CD4-positive, alpha-beta T cell (primary cell): ENCODE results near the gene RHOU. TPM values are rescaled to one million over a fixed set of nuclear protein-coding genes. Genes with fewer than 3 reads are reported as not detected.

Experiments used
- ATAC-seq: fragments of 200-7000 bp; cut with Tn5 transposase; one replicate; pipeline ENCODE4 v1.10.0; 2022; ENCODE audit warnings: mild to moderate bottlenecking; ENCODE audit not compliant: poor library complexity
- CTCF ChIA-PET: fragments of 350-600 bp; sonication (Branson Sonifier 250); formaldehyde crosslinking; loops from one replicate; lab custom pipeline; 2021; ENCODE audit warnings: antibody characterized with exemption, inconsistent platforms; lab: Charles Lee
- POLR2A ChIA-PET: fragments of 350-600 bp; sonication (Branson Sonifier 250); formaldehyde crosslinking; loops from one replicate; lab custom pipeline; 2021; ENCODE audit warnings: antibody characterized with exemption, inconsistent platforms; lab: Charles Lee
- DNase-seq, 14 experiments: peaks; one replicate each; pipeline ENCODE4 v3.0.0-alpha.2; 2013 to 2020; ENCODE audit warnings: mixed read lengths in 2 of 14
- H3K27ac ChIP-seq, 2 donors: one replicate each; pipeline versions ENCODE4 v1.5.1 to v1.7.0; 2013; ENCODE audit warnings: low read length in 2 of 2, low read depth in 1 of 2, mild to moderate bottlenecking in 1 of 2
- H3K27me3 ChIP-seq, 2 experiments: 1 replicate in 1 of 2; 2 replicates in 1 of 2; pipeline versions ENCODE4 v1.6.1 to v1.7.0; 2013; ENCODE audit warnings: low read length in 2 of 2, control low read depth in 1 of 2, mild to moderate bottlenecking in 1 of 2, moderate library complexity in 1 of 2; ENCODE audit not compliant: insufficient read depth in 2 of 2, control insufficient read depth in 1 of 2
- H3K36me3 ChIP-seq: one replicate; pipeline ENCODE4 v1.6.1; 2013; ENCODE audit warnings: low read length, control low read depth; ENCODE audit not compliant: insufficient read depth
- H3K4me1 ChIP-seq: one replicate; pipeline ENCODE4 v1.6.1; 2013; ENCODE audit warnings: low read length, control low read depth; ENCODE audit not compliant: insufficient read depth
- H3K4me3 ChIP-seq: one replicate; pipeline ENCODE4 v1.5.1; 2013; ENCODE audit warnings: mild to moderate bottlenecking, low read length, moderate library complexity
- H3K9me3 ChIP-seq, 2 experiments: 1 replicate in 1 of 2; 2 replicates in 1 of 2; pipeline versions ENCODE4 v1.6.1 to v1.7.0; 2013; ENCODE audit warnings: low read length in 2 of 2, mild to moderate bottlenecking in 2 of 2, control low read depth in 1 of 2, moderate library complexity in 1 of 2; ENCODE audit not compliant: control insufficient read depth in 1 of 2, insufficient read depth in 1 of 2
- H3K27ac Mint-ChIP-seq: one replicate; pipeline ENCODE4 v1.8.0; 2020; ENCODE audit warnings: mixed read lengths
- H3K27me3 Mint-ChIP-seq: one replicate; pipeline ENCODE4 v1.8.0; 2021; ENCODE audit warnings: mixed read lengths
- H3K36me3 Mint-ChIP-seq: one replicate; pipeline ENCODE4 v1.8.0; 2021; ENCODE audit warnings: low read depth, mixed read lengths
- H3K4me1 Mint-ChIP-seq: one replicate; pipeline ENCODE4 v1.8.0; 2021; ENCODE audit warnings: low read depth, mixed read lengths
- H3K4me3 Mint-ChIP-seq: one replicate; pipeline ENCODE4 v1.8.0; 2020; ENCODE audit warnings: mild to moderate bottlenecking, mixed read lengths
- H3K9me3 Mint-ChIP-seq: one replicate; pipeline ENCODE4 v1.8.0; 2020; ENCODE audit warnings: mixed read lengths
- CTCF ChIP-seq: fragments of 200-600 bp; IDR thresholded peaks from one replicate; pipeline ENCODE4 v1.8.0; 2022; ENCODE audit warnings: antibody characterized with exemption, mild to moderate bottlenecking
- intact Hi-C, 2 experiments: fragments of 100-400 bp; cut with DNase I in 1 of 2; cut with micrococcal nuclease in 1 of 2; formaldehyde crosslinking; loops; one replicate each; pipeline versions ENCODE4 v1.15.1 to v1.9.0; 2023 to 2025; cut with DNase I, micrococcal nuclease
- total RNA-seq, 174 experiments: library from RNA in 2 of 174; stranded (reverse) in 2 of 174; gene quantifications; one replicate each; pipeline ENCODE4 v1.2.3 and lab custom pipeline; 2021 to 2026

The RHOU gene
- total RNA-seq, 2 experiments from 2014 or later: 1.2 TPM

- Mint-ChIP-seq H3K36me3 (no peaks in the 10 kb centered on the region), H3K4me1 (peaks cover 13% of the 10 kb centered on the region), H3K27ac (no peak overlapping the region), H3K9me3 (no peaks in the 10 kb centered on the region), H3K4me3 (no peak overlapping the region), H3K27me3 (no peaks in the 10 kb centered on the region)
- no peak for TF ChIP-seq CTCF
- H3K9me3 ChIP-seq: peaks cover 0 to 11% of the 10 kb centered on the region in 2 experiments
- H3K4me1 ChIP-seq: peaks cover 54% of the 10 kb centered on the region
- ChIA-PET POLR2A (no interaction called here), CTCF (no interaction called here)
- H3K27ac ChIP-seq: no peak overlapping the region
- ATAC-seq (no peak), DNase-seq (no peak)
- no peaks in the 10 kb centered on the region for H3K36me3 ChIP-seq
- H3K4me3 ChIP-seq: no peak overlapping the region
- intact Hi-C loops: no loop called here
- no peaks in the 10 kb centered on the region for H3K27me3 ChIP-seq
Measured at GRCh38 chr1:228791791-228792190, 56.5 kb downstream of the RHOU start.

- no peak for TF ChIP-seq CTCF
- Mint-ChIP-seq H3K36me3 (no peaks in the 10 kb centered on the region), H3K27ac (no peak overlapping the region), H3K9me3 (peaks cover 2% of the 10 kb centered on the region), H3K4me1 (peaks cover 13% of the 10 kb centered on the region), H3K27me3 (no peaks in the 10 kb centered on the region), H3K4me3 (no peak overlapping the region)
- POLR2A ChIA-PET: no interaction called here
- Histone ChIP-seq H3K4me3 (no peak overlapping the region), H3K27ac (no peak overlapping the region), H3K9me3 (peaks cover 0 to 13% of the 10 kb centered on the region in 2 experiments), H3K36me3 (no peaks in the 10 kb centered on the region), H3K27me3 (no peaks in the 10 kb centered on the region), H3K4me1 (peaks cover 57% of the 10 kb centered on the region)
- CTCF ChIA-PET: no interaction called here
- ATAC-seq (no peak), DNase-seq (no peak)
- intact Hi-C loops: no loop called here
Measured at GRCh38 chr1:228792601-228793000, 57.3 kb downstream of the RHOU start.

- H3K4me1 ChIP-seq: peaks cover 57% of the 10 kb centered on the region
- ChIA-PET CTCF (no interaction called here), POLR2A (no interaction called here)
- H3K4me3 Mint-ChIP-seq: no peak overlapping the region
- peak overlapping the region in 1 of 2 donors; percentile 12 for H3K27ac ChIP-seq
- no peak for TF ChIP-seq CTCF
- ATAC-seq (peak; percentile 29), DNase-seq (peak in 7 of 14 experiments; percentile 8 to 53 (median 43))
- H3K9me3 ChIP-seq: peaks cover 0 to 14% of the 10 kb centered on the region in 2 experiments
- H3K36me3 Mint-ChIP-seq: no peaks in the 10 kb centered on the region
- no peaks in the 10 kb centered on the region for H3K36me3 ChIP-seq
- intact Hi-C loops: no loop called here
- peaks cover 2% of the 10 kb centered on the region for H3K9me3 Mint-ChIP-seq
- H3K27ac Mint-ChIP-seq: no peak overlapping the region
- H3K27me3 ChIP-seq: no peaks in the 10 kb centered on the region
- no peak overlapping the region for H3K4me3 ChIP-seq
- H3K4me1 Mint-ChIP-seq: peaks cover 13% of the 10 kb centered on the region
- no peaks in the 10 kb centered on the region for H3K27me3 Mint-ChIP-seq
Measured at GRCh38 chr1:228793032-228793431, 57.8 kb downstream of the RHOU start.
